Endothelial cell of umbilical vein (primary cell): ENCODE results near the gene LSM14B.

Experiments used
- CTCF ChIP-seq, 2 donors: IDR thresholded peaks; 1 replicate in 1 of 2; 2 replicates in 1 of 2; pipeline ENCODE4 v1.5.1; 2011; ENCODE audit warnings: low read length in 2 of 2, mild to moderate bottlenecking in 2 of 2, moderate library complexity in 2 of 2, control low read depth in 1 of 2, inconsistent platforms in 1 of 2, low read depth in 1 of 2; ENCODE audit not compliant: insufficient read depth in 1 of 2; ENCODE audit errors: extremely low read depth in 1 of 2
- FOS ChIP-seq: IDR thresholded peaks from 2 replicates; pipeline ENCODE4 v1.6.1; 2011; ENCODE audit warnings: mild to moderate bottlenecking, low read length, moderate library complexity, borderline replicate concordance; ENCODE audit not compliant: insufficient read depth
- POLR2A ChIP-seq: IDR thresholded peaks from 2 replicates; pipeline ENCODE4 v1.6.1; 2012; ENCODE audit warnings: low read depth, mild to moderate bottlenecking, control low read depth, low read length
- POLR2AphosphoS5 ChIP-seq: IDR thresholded peaks from 2 replicates; pipeline ENCODE4 v1.6.1; 2012; ENCODE audit warnings: low read depth, mild to moderate bottlenecking, control low read depth, low read length, moderate library complexity; ENCODE audit not compliant: insufficient read depth

- TF ChIP-seq CTCF (IDR thresholded peaks at IDR 0.05; ENCODE audit: extremely low read depth in 1 of 2, insufficient read depth in 1 of 2, low read depth in 1 of 2, low read length in 2 of 2) (no peak), POLR2AphosphoS5 (no peak), POLR2A (no peak), FOS (no peak)
Observed at GRCh38 chr20:62089393-62089792, 32.9 kb upstream of the LSM14B start.
